ENCODE results near the gene TBX18. TPM values are rescaled to one million over a fixed set of nuclear protein-coding genes. Genes with fewer than 3 reads are reported as not detected.

The TBX18 gene
- total and polyA plus RNA-seq, 10 of the 15 experiments (the other 5 are each of a cell fraction or from before 2014, with no cell fraction given): 0.03 to 6.1 (median 0.17) TPM; not detected in 6

DNA sequence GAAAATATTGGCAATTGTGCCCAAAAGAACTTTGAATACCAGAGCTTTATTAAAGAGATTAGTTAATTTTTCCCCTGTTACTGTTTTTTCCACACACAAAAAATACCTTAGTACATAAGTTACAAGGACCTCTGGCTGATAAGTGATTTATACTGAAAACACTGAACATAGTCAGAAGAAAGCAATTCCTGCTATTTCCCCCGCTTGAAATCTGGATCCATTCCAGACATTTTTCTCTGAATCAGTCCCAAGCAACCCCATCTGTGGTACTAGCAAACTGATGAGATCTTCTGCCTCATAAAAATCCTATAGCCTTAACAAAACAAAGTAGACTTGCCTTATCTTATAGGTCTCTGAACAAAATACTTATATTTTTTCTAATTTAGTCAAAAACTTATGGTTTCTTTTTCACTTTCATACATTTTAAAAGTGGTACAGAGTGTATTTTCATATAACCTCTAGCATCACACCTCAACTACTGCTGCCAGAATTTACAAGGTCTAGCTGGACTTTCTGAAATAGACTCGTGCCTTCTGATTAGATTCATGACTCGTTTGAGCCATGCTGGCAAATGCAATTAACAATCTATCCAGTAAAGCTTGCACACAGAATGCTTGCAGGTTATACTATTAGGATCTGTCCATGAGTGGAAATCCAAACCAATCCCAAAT lies 111.9 kb downstream of the TBX18 start (continued):
- TF ChIP-seq, protein P1, sequence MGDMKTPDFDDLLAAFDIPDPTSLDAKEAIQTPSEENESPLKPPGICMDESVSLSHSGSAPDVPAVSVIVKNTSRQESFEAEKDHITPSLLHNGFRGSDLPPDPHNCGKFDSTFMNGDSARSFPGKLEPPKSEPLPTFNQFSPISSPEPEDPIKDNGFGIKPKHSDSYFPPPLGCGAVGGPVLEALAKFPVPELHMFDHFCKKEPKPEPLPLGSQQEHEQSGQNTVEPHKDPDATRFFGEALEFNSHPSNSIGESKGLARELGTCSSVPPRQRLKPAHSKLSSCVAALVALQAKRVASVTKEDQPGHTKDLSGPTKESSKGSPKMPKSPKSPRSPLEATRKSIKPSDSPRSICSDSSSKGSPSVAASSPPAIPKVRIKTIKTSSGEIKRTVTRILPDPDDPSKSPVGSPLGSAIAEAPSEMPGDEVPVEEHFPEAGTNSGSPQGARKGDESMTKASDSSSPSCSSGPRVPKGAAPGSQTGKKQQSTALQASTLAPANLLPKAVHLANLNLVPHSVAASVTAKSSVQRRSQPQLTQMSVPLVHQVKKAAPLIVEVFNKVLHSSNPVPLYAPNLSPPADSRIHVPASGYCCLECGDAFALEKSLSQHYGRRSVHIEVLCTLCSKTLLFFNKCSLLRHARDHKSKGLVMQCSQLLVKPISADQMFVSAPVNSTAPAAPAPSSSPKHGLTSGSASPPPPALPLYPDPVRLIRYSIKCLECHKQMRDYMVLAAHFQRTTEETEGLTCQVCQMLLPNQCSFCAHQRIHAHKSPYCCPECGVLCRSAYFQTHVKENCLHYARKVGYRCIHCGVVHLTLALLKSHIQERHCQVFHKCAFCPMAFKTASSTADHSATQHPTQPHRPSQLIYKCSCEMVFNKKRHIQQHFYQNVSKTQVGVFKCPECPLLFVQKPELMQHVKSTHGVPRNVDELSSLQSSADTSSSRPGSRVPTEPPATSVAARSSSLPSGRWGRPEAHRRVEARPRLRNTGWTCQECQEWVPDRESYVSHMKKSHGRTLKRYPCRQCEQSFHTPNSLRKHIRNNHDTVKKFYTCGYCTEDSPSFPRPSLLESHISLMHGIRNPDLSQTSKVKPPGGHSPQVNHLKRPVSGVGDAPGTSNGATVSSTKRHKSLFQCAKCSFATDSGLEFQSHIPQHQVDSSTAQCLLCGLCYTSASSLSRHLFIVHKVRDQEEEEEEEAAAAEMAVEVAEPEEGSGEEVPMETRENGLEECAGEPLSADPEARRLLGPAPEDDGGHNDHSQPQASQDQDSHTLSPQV (IDR thresholded peaks at IDR 0.05): no peak

DNA sequence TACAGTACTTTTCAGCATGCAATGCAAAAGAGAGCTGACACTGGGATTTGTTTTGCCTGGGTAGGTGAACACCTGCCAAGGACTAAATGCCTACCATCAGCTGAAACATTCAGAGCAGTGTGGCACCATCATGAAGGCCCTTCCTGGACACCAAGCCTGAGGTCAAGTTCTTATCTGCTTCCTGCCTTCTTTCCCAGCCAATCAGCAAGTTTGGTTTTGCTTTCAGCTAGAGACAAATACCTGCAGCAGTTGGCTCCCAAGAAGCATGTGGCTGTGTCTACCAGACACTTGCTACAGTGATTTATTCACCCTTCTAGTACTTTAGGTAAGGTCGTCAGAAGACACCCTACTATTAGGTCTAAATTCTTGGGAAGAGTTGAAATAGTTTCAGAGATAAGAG lies 112.8 kb downstream of the TBX18 start:
- Histone ChIP-seq H3K36me3 (ENCODE audit: control insufficient read depth in 2 of 2, insufficient read depth in 2 of 2, low read length in 1 of 2) (no peaks in the 10 kb centered on the region), H4K20me1 (ENCODE audit: control insufficient read depth, insufficient read depth) (no peaks in the 10 kb centered on the region), H3K27me3 (replicated peaks in 1 of 2; ENCODE audit: control insufficient read depth in 2 of 2, insufficient read depth in 2 of 2, low read length in 1 of 2) (no peaks in the 10 kb centered on the region), H3K27ac (ENCODE audit: control insufficient read depth, insufficient read depth) (no peak overlapping the region), H3K4me2 (ENCODE audit: control insufficient read depth, insufficient read depth) (no peak overlapping the region), H3K79me2 (ENCODE audit: control insufficient read depth, insufficient read depth, low read length) (no peaks in the 10 kb centered on the region), H3K9me3 (replicated peaks; ENCODE audit: control insufficient read depth, insufficient read depth, low read length) (no peaks in the 10 kb centered on the region), H3K4me1 (ENCODE audit: control insufficient read depth, insufficient read depth, low read length) (no peaks in the 10 kb centered on the region), H3K4me3 (no peak overlapping the region), H2AFZ (ENCODE audit: control insufficient read depth, low read depth, low read length) (no peak overlapping the region), H3K9ac (ENCODE audit: control insufficient read depth, insufficient read depth, low read length) (no peak overlapping the region)
- FAIRE-seq (peak; percentile 13), ATAC-seq (no peak), DNase-seq (ENCODE audit: low read depth, low spot score) (no peak)
- in situ Hi-C loops (cut with MboI): no loop called here
- CTCF ChIA-PET: no interaction called here
- SMC1A ChIA-PET (ENCODE audit: uncharacterized antibody, unreplicated experiment): interaction anchor here (0.9 to 1.2 kb wide), 3 partner anchors 11 to 70 kb away, joined by 3 read pairs; no protein-coding TSS in a partner anchor
- RAD21 ChIA-PET (ENCODE audit: unreplicated experiment): no interaction called here
- WGBS (ENCODE audit: insufficient coverage, insufficient replicate concordance, low lambda C conversion rate, missing lambda C conversion rate): 0% methylated on average over 1 of the region's 1 CpG
- intact Hi-C loops (cut with micrococcal nuclease; ENCODE audit: unreplicated experiment): no loop called here
- POLR2A ChIA-PET: no interaction called here
- TF ChIP-seq JUNB (IDR thresholded peaks at IDR 0.05) (no peak), SIX5 (IDR thresholded peaks at IDR 0.05; ENCODE audit: low read depth, low read length, severe bottlenecking) (no peak), SRF (IDR thresholded peaks at IDR 0.05; ENCODE audit: low read depth in 2 of 2, low read length in 2 of 2) (no peak), SMAD1 (IDR thresholded peaks at IDR 0.05; ENCODE audit: low read depth, partially characterized antibody) (no peak), ZNF274 (IDR thresholded peaks at IDR 0.05; ENCODE audit: insufficient read depth, insufficient read length) (no peak), IRF5 (IDR thresholded peaks at IDR 0.05; ENCODE audit: borderline replicate concordance) (no peak), TCF12 (IDR thresholded peaks at IDR 0.05; ENCODE audit: low read depth, low read length) (no peak), FOXK2 (IDR thresholded peaks at IDR 0.05) (no peak)
- TF ChIP-seq, protein P2, sequence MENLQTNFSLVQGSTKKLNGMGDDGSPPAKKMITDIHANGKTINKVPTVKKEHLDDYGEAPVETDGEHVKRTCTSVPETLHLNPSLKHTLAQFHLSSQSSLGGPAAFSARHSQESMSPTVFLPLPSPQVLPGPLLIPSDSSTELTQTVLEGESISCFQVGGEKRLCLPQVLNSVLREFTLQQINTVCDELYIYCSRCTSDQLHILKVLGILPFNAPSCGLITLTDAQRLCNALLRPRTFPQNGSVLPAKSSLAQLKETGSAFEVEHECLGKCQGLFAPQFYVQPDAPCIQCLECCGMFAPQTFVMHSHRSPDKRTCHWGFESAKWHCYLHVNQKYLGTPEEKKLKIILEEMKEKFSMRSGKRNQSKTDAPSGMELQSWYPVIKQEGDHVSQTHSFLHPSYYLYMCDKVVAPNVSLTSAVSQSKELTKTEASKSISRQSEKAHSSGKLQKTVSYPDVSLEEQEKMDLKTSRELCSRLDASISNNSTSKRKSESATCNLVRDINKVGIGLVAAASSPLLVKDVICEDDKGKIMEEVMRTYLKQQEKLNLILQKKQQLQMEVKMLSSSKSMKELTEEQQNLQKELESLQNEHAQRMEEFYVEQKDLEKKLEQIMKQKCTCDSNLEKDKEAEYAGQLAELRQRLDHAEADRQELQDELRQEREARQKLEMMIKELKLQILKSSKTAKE (IDR thresholded peaks at IDR 0.05; ENCODE audit: low read depth, poor library complexity, severe bottlenecking): no peak
- no TSS peak for BruUV-seq (replicated peaks)

All from GM12878 (cell line).